NCI-H460 (cell line): ENCODE results near the gene GPC3. TPM values are rescaled to one million over a fixed set of nuclear protein-coding genes. Genes with fewer than 3 reads are reported as not detected.

Experiments
- DNase-seq: peaks from one replicate; pipeline ENCODE4 v3.0.0-alpha.2; 2016; ENCODE audit warnings: low read depth; ENCODE audit errors: extremely low read depth
- total RNA-seq: library from RNA; depleted of rRNA; stranded (reverse); fragments of >200 nt; shearing (Covaris generic); gene quantifications from 2 replicates; pipeline ENCODE4 v1.2.3, GENCODE V29; 2014

GPC3 gene
- total RNA-seq, 1 experiment from 2014 or later, result not detected

DNA sequence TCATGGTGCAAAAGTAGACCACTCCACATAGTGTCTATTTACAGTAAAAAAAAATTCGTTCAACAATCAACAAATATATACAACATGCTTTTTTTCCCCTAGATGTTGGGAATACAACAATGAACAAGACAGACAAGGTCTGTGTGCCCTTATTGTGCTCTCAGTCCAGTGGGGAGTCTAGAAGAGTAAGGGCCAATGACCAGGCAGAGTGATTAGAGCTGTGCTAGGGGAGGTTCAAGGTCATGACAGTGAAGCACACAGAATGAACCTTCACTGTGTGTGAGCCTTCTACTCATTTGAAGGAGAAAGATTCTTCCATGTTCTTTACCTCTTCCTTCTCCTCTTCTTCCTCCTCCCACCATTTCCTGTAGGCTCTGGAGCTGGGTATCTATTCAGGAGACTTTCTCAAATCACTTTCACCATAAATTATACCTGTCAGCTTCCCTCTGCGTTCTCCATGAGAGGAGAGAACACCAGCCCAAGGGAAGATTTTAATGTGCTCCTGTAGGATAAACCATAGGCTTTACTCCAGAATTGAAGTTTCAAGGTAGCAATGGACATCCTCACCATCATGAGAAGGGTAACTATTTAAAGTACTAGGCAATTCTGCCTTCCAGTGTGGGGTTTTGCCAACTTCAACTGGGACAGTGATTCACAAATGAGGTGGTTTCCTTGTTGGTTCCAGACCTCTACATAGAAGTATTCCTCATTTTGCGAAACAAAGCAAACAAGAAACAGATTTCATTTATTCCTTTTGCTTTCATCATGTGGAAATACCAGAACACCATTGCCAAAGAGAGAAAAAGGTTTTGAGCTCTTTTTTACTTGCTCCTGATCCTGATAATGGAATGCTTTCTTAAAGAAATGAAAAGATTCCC lies 323.2 kb downstream of the GPC3 start:
- DNase-seq, result no peak

DNA sequence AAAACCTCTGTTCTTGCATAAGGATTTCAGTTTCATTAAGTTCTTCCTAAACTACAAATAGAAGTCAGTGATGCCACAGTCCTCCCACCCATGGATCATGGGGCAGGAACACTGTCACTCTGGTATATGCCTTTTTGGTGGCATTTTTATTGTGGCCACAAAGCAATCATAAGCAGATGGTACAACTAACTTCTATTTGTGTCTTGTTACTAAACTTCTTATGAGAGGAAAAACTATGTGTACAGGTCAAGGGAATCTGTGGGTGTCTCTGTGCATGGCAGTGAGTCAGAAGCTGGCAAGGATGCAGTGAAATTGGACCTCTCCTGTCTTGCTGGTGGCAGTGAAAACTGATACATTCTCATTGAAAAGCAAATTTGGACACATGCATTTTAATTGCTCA lies 325.1 kb downstream of the GPC3 start:
- no peak for DNase-seq

DNA sequence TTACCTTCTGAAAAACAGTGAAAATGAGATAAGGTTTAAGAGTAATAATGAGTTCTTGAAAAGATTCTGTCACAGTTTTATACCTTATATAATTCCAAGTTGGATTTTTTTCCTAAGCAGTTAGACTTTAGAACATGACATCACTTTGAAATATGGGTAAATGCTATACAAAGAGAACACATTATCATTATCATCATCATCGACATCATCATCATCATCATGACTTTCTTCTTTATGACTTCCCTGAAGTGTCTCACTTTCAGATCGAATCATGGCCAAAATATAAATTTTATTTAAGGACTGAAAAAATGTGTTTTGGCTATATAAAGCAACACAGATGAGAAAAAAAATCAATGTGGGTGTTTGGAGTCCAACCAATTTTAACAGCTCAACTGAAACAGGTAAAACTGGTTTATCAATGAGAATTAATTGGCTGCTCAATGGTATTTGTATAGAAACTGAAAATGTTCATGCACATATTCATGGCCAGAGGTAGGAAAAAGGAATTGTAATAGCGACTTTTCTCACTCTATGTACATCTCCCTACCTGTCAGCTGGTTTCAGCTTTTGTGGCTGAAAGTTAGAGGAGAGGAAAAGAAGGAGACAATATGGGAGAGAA lies 327.0 kb downstream of the GPC3 start:
- no peak for DNase-seq

DNA sequence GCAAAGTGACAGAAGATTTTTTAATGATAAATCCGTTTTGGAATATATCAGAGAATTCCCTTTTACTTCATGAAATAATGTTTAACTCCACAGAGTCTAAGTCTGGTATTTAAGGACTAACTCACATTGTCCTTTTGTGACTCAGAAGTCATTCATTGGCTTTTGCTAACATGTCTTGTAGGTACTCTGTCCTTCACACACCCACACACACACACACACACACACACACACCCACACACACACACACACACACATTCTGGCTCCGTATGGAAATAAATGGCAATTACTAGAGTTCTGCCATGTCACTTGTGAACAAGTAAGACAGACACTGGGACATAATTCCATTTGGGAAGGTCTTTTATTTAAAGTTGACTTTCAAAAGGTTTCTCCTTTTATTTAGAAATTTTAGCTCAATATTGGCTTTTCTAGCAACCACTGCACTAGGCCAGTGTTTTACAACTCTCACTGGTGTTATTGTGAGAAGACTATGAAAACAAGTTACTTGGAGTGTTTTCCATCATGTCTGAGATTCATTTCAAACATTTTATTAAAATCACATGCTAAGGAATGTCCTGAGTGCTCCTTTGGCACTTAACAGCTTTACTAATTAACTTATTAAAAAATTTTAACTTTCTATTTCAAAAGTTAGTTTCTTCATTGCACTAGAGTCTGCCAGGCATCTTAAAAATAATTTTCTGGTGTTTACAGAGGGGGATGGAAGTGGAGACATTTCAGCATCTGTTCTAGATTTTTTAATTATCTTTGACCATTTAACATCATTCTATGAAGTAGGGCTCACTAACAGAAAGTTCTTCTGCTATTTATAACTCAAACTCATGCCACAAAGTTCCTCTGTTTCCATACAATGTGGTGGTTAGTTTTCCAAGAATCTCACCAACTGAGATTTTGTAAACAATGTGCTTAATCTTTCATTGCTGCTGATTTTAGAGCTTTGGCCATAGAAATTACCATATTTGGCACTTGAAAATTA lies 329.8 kb downstream of the GPC3 start:
- DNase-seq, result no peak

DNA sequence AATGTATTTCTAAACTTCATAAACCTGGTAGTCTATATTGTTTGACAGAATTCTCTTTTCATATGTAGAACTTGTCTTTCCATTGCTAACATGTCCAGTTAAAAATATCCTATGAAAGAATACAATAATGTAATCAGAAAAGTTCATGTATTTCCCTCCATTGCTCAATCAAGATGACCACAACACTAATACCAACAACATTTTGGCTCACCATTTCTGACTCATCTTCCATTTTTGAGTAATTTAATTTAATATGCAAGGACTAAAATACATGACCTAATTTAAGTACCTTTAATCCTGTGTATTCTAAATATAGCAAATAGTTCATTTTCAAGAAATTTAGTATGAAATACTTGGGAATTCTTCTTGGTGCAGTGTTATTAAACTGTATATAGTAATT lies 330.6 kb downstream of the GPC3 start:
- DNase-seq, result no peak

DNA sequence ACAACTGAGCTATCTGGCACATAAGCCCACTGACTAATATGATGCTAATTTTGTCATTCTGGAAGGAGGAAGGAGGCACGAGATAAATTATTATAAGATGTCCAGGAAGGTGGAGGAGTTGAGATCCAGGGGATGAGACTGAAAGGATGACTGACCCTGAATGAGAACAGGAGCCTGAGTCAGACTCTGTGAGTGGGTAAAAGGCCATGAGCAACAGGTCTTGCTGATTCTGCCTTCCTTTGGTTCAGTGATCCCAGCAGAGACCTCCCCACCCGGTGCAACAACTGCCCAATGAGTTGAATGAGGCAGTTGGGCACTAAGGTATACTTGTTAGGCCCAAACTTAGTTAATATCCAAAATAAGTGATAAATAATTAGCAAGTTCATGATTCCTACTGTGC lies 332.0 kb downstream of the GPC3 start:
- DNase-seq, result no peak

DNA sequence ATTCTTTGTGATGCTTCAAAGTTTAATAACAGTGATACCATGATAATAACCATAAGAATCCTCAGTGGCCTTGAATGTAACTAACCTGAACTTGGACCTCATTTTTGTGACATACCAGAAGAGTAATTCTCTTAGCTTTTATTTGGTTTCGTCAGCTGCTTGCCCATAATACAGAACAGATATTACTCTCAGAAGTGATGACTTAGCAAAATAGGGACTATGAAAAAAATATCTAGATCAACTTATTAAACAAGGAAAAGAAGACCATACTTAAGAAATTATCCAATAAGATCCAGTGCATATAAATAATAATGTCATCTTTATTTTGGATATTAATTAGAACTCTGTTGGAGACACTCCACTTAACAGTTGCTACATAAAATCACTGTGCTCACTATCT lies 333.2 kb downstream of the GPC3 start:
- no peak for DNase-seq

DNA sequence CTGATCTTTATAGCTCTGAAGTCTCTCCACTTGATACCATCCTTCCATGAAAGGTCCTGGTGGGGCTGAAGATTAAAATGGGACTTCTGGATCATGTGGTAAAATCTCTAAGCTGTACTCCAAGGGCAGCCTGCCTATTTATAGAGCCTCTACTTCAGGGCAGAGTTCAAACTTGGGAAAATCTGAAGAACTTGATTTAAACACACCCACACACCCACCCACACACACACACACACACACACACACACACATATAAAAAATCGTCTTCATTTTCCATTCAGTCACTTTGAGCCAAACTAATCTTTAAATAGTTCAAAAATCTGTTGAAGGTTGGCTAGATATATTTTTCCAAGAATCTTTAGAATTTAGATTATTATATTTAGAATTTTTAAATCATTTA lies 335.2 kb downstream of the GPC3 start:
- no peak for DNase-seq

DNA sequence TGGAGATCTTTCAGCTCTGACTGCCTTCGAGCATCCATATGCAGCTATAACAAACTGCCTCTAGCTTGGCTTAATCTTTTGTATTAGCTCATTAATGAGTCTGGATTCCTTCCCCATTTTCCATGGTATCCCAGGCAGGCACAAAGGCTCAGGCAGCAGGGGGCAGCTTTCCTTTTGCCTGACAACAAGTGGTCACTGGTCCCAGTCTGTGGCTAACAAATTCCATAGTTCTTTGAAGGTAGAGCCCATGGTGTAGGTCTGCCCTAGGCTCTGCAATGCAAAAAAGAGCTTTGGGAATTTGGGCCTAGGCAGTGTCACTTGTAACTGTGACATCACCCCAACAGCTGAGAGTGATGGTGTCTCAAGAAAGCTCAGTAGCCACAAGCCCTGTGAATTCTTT lies 335.7 kb downstream of the GPC3 start:
- no peak for DNase-seq

DNA sequence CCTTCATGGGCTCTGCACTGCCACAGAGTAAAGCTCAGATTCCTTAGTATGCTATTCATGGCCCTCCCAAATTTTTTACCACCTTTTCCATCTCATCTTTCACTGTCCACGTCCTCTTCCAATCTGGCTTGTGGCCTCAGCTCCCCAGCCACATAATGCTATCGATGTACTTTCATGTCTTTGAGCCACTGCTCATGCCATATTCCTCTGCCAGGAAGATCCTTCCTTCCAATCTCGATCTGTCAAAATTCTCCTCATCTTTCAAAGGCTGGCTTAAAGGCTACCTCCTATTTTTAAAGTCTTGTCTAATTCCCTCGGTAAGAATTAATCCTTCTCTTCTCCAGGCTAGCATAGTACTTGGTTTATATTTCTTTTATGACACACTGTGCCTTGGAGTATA lies 336.8 kb downstream of the GPC3 start:
- no peak for DNase-seq

DNA sequence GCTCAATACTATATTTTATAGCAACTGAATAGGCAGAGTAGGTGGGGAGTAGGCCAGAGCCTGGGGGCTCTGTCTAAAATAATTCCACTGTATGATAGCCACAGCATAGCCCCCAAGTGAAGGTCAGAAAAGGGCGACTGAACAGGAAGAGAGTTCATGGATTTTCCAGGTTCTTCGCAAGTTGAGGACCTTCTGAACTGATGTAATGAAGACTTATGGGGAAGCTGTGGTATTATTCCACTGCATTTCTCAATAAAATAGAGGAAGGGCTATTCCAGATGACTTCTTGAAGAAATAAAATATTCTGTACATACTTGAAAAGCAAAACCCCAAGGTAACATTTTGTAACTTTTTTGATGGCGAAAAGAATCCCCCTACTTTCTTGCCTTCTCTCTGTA lies 338.7 kb downstream of the GPC3 start:
- no peak for DNase-seq

DNA sequence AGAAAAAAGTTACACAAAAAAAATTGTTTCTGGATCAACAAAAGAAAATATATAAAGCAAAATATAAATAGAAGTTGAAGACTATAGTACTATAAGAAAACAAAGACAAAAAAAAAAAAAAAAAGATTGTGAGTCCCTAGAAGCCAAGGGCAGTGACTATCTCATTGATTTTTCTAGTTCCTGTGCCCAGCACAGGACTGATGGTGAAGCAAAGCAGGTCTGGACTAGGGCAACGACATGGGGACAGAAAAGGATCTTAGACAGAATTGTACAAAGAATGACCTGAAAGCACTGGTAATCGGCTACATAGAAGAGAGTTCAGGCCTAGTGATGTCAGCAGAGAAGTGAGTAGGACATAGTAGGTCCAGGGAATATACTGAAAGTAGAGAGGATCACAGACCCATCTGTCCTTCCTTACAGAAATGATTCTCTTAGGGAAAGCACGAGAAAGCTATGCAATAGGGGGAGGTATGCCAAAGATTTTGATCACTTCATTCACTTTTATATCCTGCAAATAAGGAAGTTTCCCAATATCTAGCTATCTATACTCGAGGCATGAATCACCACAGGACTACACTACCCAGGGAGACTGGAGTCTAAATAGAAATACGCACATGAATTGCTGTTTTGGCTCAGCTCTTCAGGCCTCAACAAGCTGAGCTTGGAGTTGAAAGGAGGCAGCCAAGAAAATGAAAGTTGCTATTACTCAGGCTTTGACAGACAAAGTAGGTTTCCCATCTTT lies 339.2 kb downstream of the GPC3 start:
- no peak for DNase-seq

DNA sequence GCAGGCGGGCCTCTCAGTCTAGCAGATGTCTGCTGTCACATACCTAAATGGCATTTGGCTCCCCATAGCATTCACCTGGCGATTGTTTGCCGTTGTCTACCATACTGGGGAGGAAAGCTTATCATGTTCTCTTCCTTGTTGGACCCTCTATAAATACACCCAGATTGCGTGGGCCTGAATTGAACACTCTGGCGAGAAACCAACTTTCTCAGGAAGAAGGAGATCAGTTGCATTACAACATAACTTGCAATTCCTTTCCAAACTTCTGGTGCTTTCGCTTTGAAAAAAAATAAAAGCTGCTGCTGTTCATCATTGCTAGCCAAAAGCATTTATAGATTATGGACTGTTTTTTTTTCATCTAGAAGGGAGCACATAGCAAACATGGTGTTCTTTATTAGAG lies 340.1 kb downstream of the GPC3 start:
- DNase-seq, result no peak

DNA sequence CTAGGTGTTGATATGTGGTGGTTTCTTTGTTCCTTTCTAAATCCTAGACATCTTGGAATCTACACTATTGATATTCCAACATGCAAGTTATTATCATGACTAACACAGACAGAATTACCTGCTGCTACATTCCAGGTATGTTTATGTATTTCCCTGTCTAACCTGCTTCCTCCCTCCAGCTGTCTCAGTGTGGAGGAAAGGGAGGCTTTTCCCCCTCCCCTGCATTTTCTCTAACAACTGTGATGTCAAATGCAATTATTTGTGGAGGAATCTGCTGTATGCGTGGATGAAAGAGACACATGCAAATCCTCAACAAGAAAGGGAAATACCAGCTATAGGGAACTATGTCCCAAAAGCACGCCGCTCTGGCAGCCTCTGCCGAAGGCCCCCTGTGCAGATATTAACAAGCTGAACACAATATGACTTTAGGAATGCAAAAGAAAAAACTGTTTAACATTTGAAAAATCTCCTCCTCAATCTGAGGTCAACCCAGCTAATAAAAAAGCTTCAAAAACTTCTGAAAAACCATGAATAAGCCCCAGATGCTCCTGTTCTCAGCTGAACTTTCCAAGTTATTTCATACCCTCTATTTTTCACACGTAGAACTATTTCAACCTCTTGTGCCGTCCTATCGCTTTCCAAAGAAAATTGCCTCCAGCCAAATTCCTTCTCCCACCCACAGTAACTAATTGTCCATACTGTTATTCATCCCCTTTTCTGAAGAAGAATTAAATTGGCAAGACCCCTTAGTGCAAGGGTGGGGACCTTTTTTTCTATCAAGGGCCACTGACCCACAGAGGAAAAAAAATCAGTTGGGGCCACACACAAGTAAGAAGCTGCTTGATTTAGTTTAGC lies 345.0 kb downstream of the GPC3 start:
- DNase-seq, result no peak

DNA sequence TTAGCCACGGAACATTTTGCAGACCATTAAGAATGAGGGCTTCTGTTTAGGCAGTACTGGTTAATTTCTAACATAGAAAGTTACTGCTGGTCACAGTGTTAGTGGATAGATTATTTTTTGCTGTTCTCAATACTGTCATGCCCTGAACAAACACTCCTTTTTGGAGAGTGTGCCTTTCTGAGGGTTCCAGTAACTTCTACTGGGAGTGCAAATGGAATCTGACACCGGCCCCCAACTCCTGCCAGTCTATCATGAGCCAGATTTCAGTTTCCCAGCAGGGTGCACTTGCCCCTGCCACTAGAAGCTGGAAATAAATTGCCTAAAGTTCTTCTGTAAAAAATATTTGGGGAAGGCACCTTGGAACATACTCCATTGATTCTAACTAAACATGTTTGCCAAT lies 345.7 kb downstream of the GPC3 start:
- DNase-seq, result no peak

DNA sequence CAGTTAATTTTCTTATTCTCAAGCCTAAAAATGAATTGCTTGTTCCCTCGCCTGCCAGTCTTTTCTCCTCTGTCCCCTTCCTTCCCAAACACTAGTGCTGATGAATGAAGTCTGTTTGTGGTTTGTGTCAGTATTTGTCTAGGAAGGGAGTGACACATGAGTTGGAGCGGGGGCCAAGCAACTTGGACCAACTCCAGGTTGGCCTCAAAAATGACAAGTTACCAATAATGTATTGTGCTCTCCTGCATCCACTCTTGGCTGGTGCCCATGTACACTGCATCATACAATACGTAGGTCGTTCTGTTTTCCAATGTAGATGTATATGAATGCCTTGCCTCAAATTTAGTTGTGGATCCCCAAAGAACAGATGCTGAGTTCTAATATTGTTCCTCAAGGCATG lies 347.1 kb downstream of the GPC3 start:
- no peak for DNase-seq

DNA sequence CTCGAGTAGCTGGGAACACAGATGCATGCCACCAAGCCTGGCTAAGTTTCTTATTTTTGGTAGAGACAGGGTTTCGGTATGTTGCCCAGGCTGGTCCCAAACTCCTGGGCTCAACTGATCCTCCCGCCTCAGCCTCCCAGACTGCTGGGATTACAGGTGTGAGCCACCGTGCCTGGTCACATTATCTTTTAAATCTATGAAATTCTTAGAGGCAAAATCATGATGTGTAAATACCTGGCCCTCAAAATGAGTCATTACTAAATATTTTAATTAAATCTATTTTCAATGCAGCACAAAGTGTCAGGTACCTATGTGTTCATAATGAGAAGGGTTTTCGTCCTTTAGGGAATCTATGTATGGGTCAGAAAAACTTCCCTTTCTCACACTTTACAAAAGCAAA lies 347.6 kb downstream of the GPC3 start:
- no peak for DNase-seq

DNA sequence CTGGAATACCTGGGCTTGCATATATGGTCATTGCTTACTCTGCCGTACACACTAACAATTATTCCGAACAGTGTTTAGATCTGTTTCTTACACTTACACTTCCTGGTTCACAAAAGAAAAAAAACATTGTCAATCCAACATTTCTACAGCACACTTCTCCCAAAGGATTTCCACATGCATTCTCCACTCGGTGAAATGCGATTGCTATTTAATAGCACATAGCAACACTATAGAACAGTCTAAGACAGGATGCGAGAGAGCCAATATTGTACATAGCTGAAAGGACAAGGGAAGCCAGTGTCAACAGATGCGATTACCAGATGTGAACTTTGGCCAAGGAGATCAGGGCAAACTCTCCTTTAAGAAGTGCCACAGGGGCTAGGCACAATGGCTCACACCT lies 349.4 kb downstream of the GPC3 start:
- no peak for DNase-seq

DNA sequence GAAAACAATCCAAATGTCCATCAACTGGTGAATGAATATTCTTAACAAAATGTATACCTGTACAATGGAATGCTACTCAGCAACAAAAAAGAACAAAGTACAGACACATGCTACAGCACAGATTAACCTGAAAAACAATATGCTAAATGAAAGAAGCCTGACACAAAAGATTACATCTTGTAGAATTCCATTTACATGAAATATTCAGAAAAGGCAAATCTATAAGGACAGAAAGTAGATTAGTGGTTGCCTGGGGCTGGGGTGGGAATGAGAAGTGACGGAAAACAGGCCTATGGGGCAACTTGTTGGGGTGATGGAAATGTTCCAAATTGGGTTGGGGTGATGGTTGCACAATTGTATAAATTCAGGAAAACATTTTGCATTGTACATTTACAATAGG lies 351.0 kb downstream of the GPC3 start:
- DNase-seq, result no peak

DNA sequence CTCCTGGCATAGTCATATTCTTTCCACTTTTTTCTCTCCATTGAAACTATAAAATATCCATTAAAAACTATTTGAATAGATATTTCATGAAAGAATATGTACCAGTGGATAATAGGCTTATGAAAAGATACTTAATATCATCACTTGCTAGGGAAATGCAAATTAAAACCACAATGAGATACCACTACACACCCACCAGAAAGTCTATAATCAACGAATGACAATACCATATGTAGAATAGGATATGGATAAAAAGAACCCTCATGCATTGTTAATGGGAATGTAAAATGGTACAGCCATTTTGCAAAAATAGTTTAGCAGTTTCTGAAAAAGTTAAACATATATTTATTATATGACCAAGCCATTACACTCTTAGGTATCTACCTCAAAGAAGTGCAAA lies 351.4 kb downstream of the GPC3 start:
- DNase-seq, result no peak
